Measurements from ENCODE around the gene WDR4.

DNA sequence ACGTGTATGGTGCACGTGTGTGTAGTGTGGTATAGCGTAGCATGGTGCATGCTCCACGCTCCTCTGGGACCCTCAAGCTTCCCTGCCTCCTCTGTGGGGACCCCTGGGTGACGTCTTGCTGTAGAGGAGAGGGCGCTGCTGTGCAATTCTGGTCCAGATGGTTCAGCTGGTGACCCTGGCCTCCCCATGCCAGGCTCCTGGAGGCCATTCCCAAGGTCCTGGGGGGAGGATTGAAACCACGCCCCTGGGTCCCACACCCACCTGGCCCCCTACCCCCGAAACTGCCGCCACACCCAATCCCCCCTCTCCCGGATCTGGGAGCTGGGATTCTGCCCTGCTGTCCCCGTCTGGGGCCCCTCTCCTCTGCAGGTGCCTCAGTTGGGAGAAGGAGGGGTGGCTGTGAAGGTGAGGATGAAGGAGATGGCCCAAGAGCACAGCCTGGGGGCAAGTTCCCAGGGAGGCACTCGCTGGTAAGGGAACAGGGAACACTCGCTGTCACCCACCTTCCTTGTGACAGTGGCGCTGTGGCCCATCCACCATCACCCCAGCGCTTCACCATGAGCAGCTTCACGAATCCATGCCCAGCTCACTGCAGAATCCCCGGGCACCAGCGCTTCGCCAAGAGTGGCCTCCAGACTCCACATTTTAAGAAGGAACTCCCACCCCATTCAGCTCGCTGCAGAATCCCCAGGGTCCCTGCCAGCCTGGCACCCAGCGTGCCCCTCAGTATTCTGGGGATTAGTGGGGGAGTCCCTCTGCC is 38.0 kb downstream of the WDR4 start:
- TF ChIP-seq, protein P1, sequence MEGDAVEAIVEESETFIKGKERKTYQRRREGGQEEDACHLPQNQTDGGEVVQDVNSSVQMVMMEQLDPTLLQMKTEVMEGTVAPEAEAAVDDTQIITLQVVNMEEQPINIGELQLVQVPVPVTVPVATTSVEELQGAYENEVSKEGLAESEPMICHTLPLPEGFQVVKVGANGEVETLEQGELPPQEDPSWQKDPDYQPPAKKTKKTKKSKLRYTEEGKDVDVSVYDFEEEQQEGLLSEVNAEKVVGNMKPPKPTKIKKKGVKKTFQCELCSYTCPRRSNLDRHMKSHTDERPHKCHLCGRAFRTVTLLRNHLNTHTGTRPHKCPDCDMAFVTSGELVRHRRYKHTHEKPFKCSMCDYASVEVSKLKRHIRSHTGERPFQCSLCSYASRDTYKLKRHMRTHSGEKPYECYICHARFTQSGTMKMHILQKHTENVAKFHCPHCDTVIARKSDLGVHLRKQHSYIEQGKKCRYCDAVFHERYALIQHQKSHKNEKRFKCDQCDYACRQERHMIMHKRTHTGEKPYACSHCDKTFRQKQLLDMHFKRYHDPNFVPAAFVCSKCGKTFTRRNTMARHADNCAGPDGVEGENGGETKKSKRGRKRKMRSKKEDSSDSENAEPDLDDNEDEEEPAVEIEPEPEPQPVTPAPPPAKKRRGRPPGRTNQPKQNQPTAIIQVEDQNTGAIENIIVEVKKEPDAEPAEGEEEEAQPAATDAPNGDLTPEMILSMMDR (IDR thresholded peaks at IDR 0.05) = no peak
- TF ChIP-seq EP300 (IDR thresholded peaks at IDR 0.05; ENCODE audit: low read depth) (no peak), POLR2AphosphoS5 (IDR thresholded peaks at IDR 0.05) (no peak), POLR2A (IDR thresholded peaks at IDR 0.05) (no peak)

Measured in transverse colon (tissue), 4 donors.